H1 (cell line): Measurements from ENCODE around the gene MBP. TPM values are rescaled to one million over a fixed set of nuclear protein-coding genes. Genes with fewer than 3 reads are reported as not detected.

Experiments used
- CTCF ChIA-PET: fragments of 300-600 bp; sonication (Branson Sonifier 250); formaldehyde crosslinking; loops from one replicate; lab custom pipeline; 2021; ENCODE audit not compliant: partially characterized antibody; lab: Charles Lee
- POLR2A ChIA-PET: fragments of 300-600 bp; sonication (Branson Sonifier 250); formaldehyde crosslinking; loops from one replicate; lab custom pipeline; 2021; ENCODE audit warnings: inconsistent platforms; ENCODE audit not compliant: partially characterized antibody; lab: Charles Lee
- DNase-seq, 2 experiments: peaks; one replicate each; pipeline versions ENCODE4 v3.0.0 to v3.0.0-alpha.2; 2010 to 2022; ENCODE audit warnings: low spot score in 2 of 2, low read depth in 1 of 2, mixed read lengths in 1 of 2
- FAIRE-seq: peaks from 2 replicates; lab custom pipeline; 2011; peaks lifted over from hg19 to GRCh38; lab: Jason Lieb, UNC
- H2AFZ ChIP-seq: 2 replicates; pipeline ENCODE4 v1.8.1; 2012; ENCODE audit warnings: low read length, inconsistent platforms
- H2AK5ac ChIP-seq: 2 replicates; pipeline ENCODE4 v1.6.1; 2013; ENCODE audit warnings: low read depth, low read length
- H2BK120ac ChIP-seq: replicated peaks from 2 replicates; pipeline ENCODE3; 2013; ENCODE audit warnings: low read depth, low read length, inconsistent platforms
- H2BK12ac ChIP-seq: 2 replicates; pipeline ENCODE4 v1.6.1; 2013; ENCODE audit warnings: low read depth, low read length
- H2BK15ac ChIP-seq: 2 replicates; pipeline ENCODE4 v1.6.1; 2013; ENCODE audit warnings: low read length
- H2BK20ac ChIP-seq: 2 replicates; pipeline ENCODE4 v1.6.1; 2013; ENCODE audit warnings: low read length
- H2BK5ac ChIP-seq: 2 replicates; pipeline ENCODE4 v1.6.1; 2013; ENCODE audit warnings: low read depth, low read length
- H3K14ac ChIP-seq: 2 replicates; pipeline ENCODE4 v1.6.1; 2013; ENCODE audit warnings: inconsistent platforms; ENCODE audit not compliant: insufficient read length
- H3K18ac ChIP-seq: 2 replicates; pipeline ENCODE4 v1.6.1; 2013; ENCODE audit warnings: low read length; ENCODE audit errors: extremely low read depth
- H3K23ac ChIP-seq: 2 replicates; pipeline ENCODE4 v1.6.1; 2013; ENCODE audit warnings: inconsistent platforms; ENCODE audit not compliant: insufficient read length
- H3K23me2 ChIP-seq: 2 replicates; pipeline ENCODE4 v1.6.1; 2013; ENCODE audit warnings: low read depth, low read length
- H3K27ac ChIP-seq: 2 replicates; pipeline ENCODE4 v1.6.1; 2011; ENCODE audit warnings: low read depth, low read length, inconsistent platforms
- H3K27me3 ChIP-seq, 4 experiments: replicated peaks in 1 of 4; 1 replicate in 1 of 4; 2 replicates in 3 of 4; pipeline versions ENCODE4 v1.6.1 to v1.8.1; 2011 to 2013; ENCODE audit warnings: low read length in 3 of 4, mild to moderate bottlenecking in 3 of 4, inconsistent platforms in 2 of 4, mixed read lengths in 2 of 4, moderate library complexity in 1 of 4; ENCODE audit not compliant: control insufficient read depth in 3 of 4, insufficient read depth in 3 of 4; ENCODE audit errors: extremely low read depth in 1 of 4
- H3K36me3 ChIP-seq, 4 experiments: 2 replicates each; pipeline versions ENCODE4 v1.6.1 to v1.8.1; 2011 to 2013; ENCODE audit warnings: mild to moderate bottlenecking in 4 of 4, low read length in 3 of 4, moderate library complexity in 2 of 4, control low read depth in 1 of 4, inconsistent platforms in 1 of 4; ENCODE audit not compliant: insufficient read depth in 4 of 4, control insufficient read depth in 2 of 4
- H3K4ac ChIP-seq: replicated peaks from 2 replicates; pipeline ENCODE3; 2013; ENCODE audit warnings: low read length, low read depth, mixed read lengths, inconsistent platforms; ENCODE audit not compliant: insufficient read length
- H3K4me1 ChIP-seq, 4 experiments: replicated peaks in 1 of 4; 1 replicate in 1 of 4; 2 replicates in 3 of 4; pipeline versions ENCODE4 v1.6.1 to v1.8.1; 2011 to 2013; ENCODE audit warnings: low read length in 3 of 4, inconsistent platforms in 2 of 4, mixed read lengths in 1 of 4; ENCODE audit not compliant: insufficient read depth in 4 of 4, control insufficient read depth in 3 of 4
- H3K4me2 ChIP-seq, 2 experiments: 2 replicates each; pipeline versions ENCODE4 v1.6.1 to v1.8.1; 2011 to 2013; ENCODE audit warnings: low read depth in 2 of 2, low read length in 2 of 2, control low read depth in 1 of 2, inconsistent platforms in 1 of 2, mild to moderate bottlenecking in 1 of 2; ENCODE audit not compliant: insufficient read depth in 1 of 2
- H3K4me3 ChIP-seq, 4 experiments: fragments of 200-600, 300-600 bp in 1 of 4; sonication (generic), shearing (Covaris generic), sonication (Bioruptor Twin) in 1 of 4; 2 replicates each; pipeline versions ENCODE4 v1.5.1 to v1.8.1; 2011 to 2016; ENCODE audit warnings: low read length in 4 of 4, low read depth in 3 of 4, control low read depth in 2 of 4, inconsistent platforms in 2 of 4, mild to moderate bottlenecking in 2 of 4, mixed read lengths in 1 of 4, moderate library complexity in 1 of 4; ENCODE audit not compliant: insufficient read depth in 2 of 4; ENCODE audit errors: extremely low read depth in 1 of 4
- H3K56ac ChIP-seq: replicated peaks from 2 replicates; pipeline ENCODE3; 2013; ENCODE audit warnings: low read depth, mild to moderate bottlenecking, mixed read lengths, low read length, inconsistent platforms; ENCODE audit not compliant: insufficient read length
- H3K79me1 ChIP-seq: 2 replicates; pipeline ENCODE4 v1.6.1; 2013; ENCODE audit warnings: low read depth, low read length, control low read depth
- H3K79me2 ChIP-seq, 2 experiments: 2 replicates each; pipeline versions ENCODE4 v1.6.1 to v1.8.1; 2012 to 2013; ENCODE audit warnings: low read length in 2 of 2, mild to moderate bottlenecking in 2 of 2, inconsistent platforms in 1 of 2; ENCODE audit not compliant: insufficient read depth in 2 of 2, control insufficient read depth in 1 of 2
- H3K9ac ChIP-seq, 4 experiments: replicated peaks in 1 of 4; 1 replicate in 1 of 4; 2 replicates in 3 of 4; pipeline versions ENCODE4 v1.6.1 to v1.8.1; 2011 to 2013; ENCODE audit warnings: low read depth in 3 of 4, low read length in 3 of 4, control low read depth in 2 of 4, mild to moderate bottlenecking in 2 of 4, moderate library complexity in 2 of 4, inconsistent platforms in 1 of 4; ENCODE audit errors: extremely low read depth in 1 of 4
- H3K9me3 ChIP-seq, 2 experiments: 2 replicates each; pipeline versions ENCODE4 v1.6.1 to v1.8.1; 2012 to 2013; ENCODE audit warnings: mild to moderate bottlenecking in 2 of 2, moderate library complexity in 2 of 2, control low read depth in 1 of 2, inconsistent platforms in 1 of 2, low read depth in 1 of 2, low read length in 1 of 2, mixed read lengths in 1 of 2; ENCODE audit not compliant: insufficient read depth in 2 of 2
- H4K20me1 ChIP-seq, 2 experiments: replicated peaks in 1 of 2; 2 replicates each; pipeline versions ENCODE3 to v1.8.1; 2011 to 2013; ENCODE audit warnings: inconsistent platforms in 2 of 2, low read length in 2 of 2, mild to moderate bottlenecking in 1 of 2; ENCODE audit not compliant: insufficient read depth in 2 of 2, control insufficient read depth in 1 of 2
- H4K5ac ChIP-seq: 2 replicates; pipeline ENCODE4 v1.6.1; 2013; ENCODE audit warnings: low read length, low read depth, mixed read lengths, inconsistent platforms; ENCODE audit not compliant: insufficient read length
- H4K8ac ChIP-seq: 2 replicates; pipeline ENCODE4 v1.8.0; 2013; ENCODE audit warnings: mild to moderate bottlenecking, moderate library complexity, low read length, inconsistent platforms; ENCODE audit not compliant: insufficient read depth; ENCODE audit errors: extremely low read depth
- H4K91ac ChIP-seq: replicated peaks from 2 replicates; pipeline ENCODE3; 2013; ENCODE audit warnings: low read length, mixed read lengths, inconsistent platforms; ENCODE audit not compliant: insufficient read length
- BACH1 ChIP-seq: IDR thresholded peaks from 2 replicates; pipeline ENCODE4 v1.6.1; 2012; ENCODE audit warnings: low read length, improper control_type of control experiment
- CBX5 ChIP-seq: fragments of 300-800, 300-1000 bp; sonication (generic); IDR thresholded peaks from 2 replicates; pipeline ENCODE4 v1.7.1; 2016; ENCODE audit warnings: antibody characterized with exemption, low read length, low read depth
- EZH2 ChIP-seq: fragments of 200-600 bp; sonication (generic); IDR thresholded peaks from 2 replicates; pipeline ENCODE4 v1.7.1; 2012; ENCODE audit warnings: low read depth, mild to moderate bottlenecking, moderate library complexity, low read length, inconsistent platforms; ENCODE audit not compliant: severe bottlenecking
- GTF2F1 ChIP-seq: IDR thresholded peaks from 2 replicates; pipeline ENCODE4 v1.6.1; 2012; ENCODE audit warnings: low read depth, low read length, improper control_type of control experiment, borderline replicate concordance
- JUND ChIP-seq: IDR thresholded peaks from 2 replicates; pipeline ENCODE4 v1.6.1; 2011; ENCODE audit warnings: mild to moderate bottlenecking, improper control_type of control experiment, low read length
- KDM5A ChIP-seq: fragments of 200-600 bp; IDR thresholded peaks from 2 replicates; pipeline ENCODE4 v1.7.1; 2012; ENCODE audit warnings: mild to moderate bottlenecking, low read length, inconsistent platforms, mixed read lengths
- POU5F1 ChIP-seq: IDR thresholded peaks from 2 replicates; pipeline ENCODE4 v1.6.1; 2011; ENCODE audit warnings: low read depth, mild to moderate bottlenecking, low read length, moderate library complexity
- RFX5 ChIP-seq: IDR thresholded peaks from 2 replicates; pipeline ENCODE4 v1.6.1; 2011; ENCODE audit warnings: low read depth, low read length, improper control_type of control experiment, borderline replicate concordance
- SP2 ChIP-seq: IDR thresholded peaks from 2 replicates; pipeline ENCODE4 v1.6.1; 2012; ENCODE audit warnings: mild to moderate bottlenecking, low read length, inconsistent platforms
- WGBS, 2 experiments: shearing (Covaris generic) in 1 of 2; methylation state at CpG; one replicate each; pipeline versions ENCODE4 v1.1.6 to v1.1.7; 2013 to 2015; ENCODE audit warnings: low lambda C conversion rate in 2 of 2, mixed read lengths in 2 of 2, inconsistent platforms in 1 of 2, low coverage in 1 of 2, missing lambda C conversion rate in 1 of 2; ENCODE audit not compliant: insufficient replicate concordance in 2 of 2, insufficient coverage in 1 of 2, insufficient read length in 1 of 2; ENCODE audit errors: extremely low coverage in 1 of 2, missing lambda C conversion rate in 1 of 2; 5-methylcytosine and 5-hydroxymethylcytosine counted together
- polyA plus RNA-seq, 7 experiments: library from polyadenylated mRNA; depleted of rRNA in 3 of 7; stranded (reverse) in 5 of 7; unstranded in 2 of 7; fragments of >200 nt in 5 of 7; fragments of 200-250 nt in 2 of 7; gene quantifications; 1 replicate in 5 of 7; 2 replicates in 1 of 7; 4 replicates in 1 of 7; pipeline versions ENCODE4 v1.2.1 to v1.2.3, GENCODE V29; 2011 to 2013; ENCODE audit warnings: missing spikeins in 2 of 7, mixed read lengths in 2 of 7
- total RNA-seq: library from RNA; stranded (reverse); fragmentation: NEBNext Ultra II Directional; extraction: Animal tissue kit (Norgen Biotek cat#: 25700); gene quantifications from 2 replicates; pipeline ENCODE4 v1.2.1, GENCODE V29; 2021

The MBP gene
- total and polyA plus RNA-seq, 2 of the 8 experiments (the other 6 are each of a cell fraction or from before 2014, with no cell fraction given), result 7.7 to 19.2 TPM

GRCh38 chr18:76997951-76998808 is 134.4 kb downstream of the MBP start:
- Histone ChIP-seq H2BK5ac (no peak overlapping the region), H3K9me3 (no peaks in the 10 kb centered on the region), H2AK5ac (no peak overlapping the region), H3K4ac (no peak overlapping the region), H4K8ac (0 out of 2 replicates have a peak overlapping the region, but pooled peaks have one; percentile 16), H3K23me2 (no peaks in the 10 kb centered on the region), H3K4me2 (no peak overlapping the region), H2BK12ac (no peak overlapping the region), H3K79me2 (no peaks in the 10 kb centered on the region), H4K5ac (no peak overlapping the region), H3K79me1 (no peaks in the 10 kb centered on the region), H3K18ac (no peak overlapping the region), H2AFZ (no peak overlapping the region), H2BK120ac (no peak overlapping the region), H3K9ac (no peak overlapping the region), H3K4me1 (no peaks in the 10 kb centered on the region), H2BK20ac (no peak overlapping the region), H2BK15ac (peak overlapping the region; percentile 72; the same call in 1 of the 2 replicates), H3K23ac (no peak overlapping the region), H3K27me3 (no peaks in the 10 kb centered on the region), H4K20me1 (no peaks in the 10 kb centered on the region), H3K56ac (no peak overlapping the region), H3K4me3 (no peak overlapping the region), H3K36me3 (no peaks in the 10 kb centered on the region), H3K14ac (no peak overlapping the region), H3K27ac (no peak overlapping the region), H4K91ac (peak overlapping the region; percentile 7)
- TF ChIP-seq JUND, result no peak
- TF ChIP-seq BACH1, result no peak
- TF ChIP-seq EZH2, result no peak
- no peak for TF ChIP-seq POU5F1
- no peak for TF ChIP-seq CBX5
- no peak for TF ChIP-seq KDM5A
- TF ChIP-seq SP2, result no peak
- no peak for TF ChIP-seq RFX5
- TF ChIP-seq GTF2F1, result no peak
- DNase-seq (no peak), FAIRE-seq (no peak)
- ChIA-PET POLR2A (interaction anchor here (1.5 kb wide), 1 partner anchor 64 kb away, joined by 3 read pairs; no protein-coding TSS in a partner anchor), CTCF (interaction anchor here (0.6 to 4.4 kb wide), 17 partner anchors 8 to 641 kb away, joined by 3 to 38 read pairs (median 8); no protein-coding TSS in a partner anchor)
- WGBS, 2 experiments, result 90% methylated on average over 34 of the region's 38 CpGs; no CpG with 5 or more reads in 1 of the 2 experiments
